Fibroblast of mammary gland (primary cell): ENCODE measurements around the gene ULK3.

Experiments
- DNase-seq: peaks from one replicate; pipeline ENCODE4 v3.0.0-alpha.2; 2010; ENCODE audit warnings: low read depth
- H3K4me3 ChIP-seq: 2 replicates; pipeline ENCODE4 v1.5.1; 2011; ENCODE audit warnings: low read depth, mild to moderate bottlenecking, low read length, moderate library complexity; ENCODE audit not compliant: control insufficient read depth
- CTCF ChIP-seq: conservative IDR thresholded peaks from 2 replicates; pipeline ENCODE4 v1.5.1; 2011; ENCODE audit warnings: low read depth, low read length, inconsistent platforms; ENCODE audit not compliant: control insufficient read depth, insufficient read depth

The ULK3 gene

GRCh38 chr15:74804935-74805334 is 38.0 kb downstream of the ULK3 start:
- no peak for DNase-seq
- no peak for TF ChIP-seq CTCF
- H3K4me3 ChIP-seq = no peak overlapping the region

- no peak overlapping the region for H3K4me3 ChIP-seq
Observed at GRCh38 chr15:74802862-74803447, 40.0 kb downstream of the ULK3 start.

GRCh38 chr15:74802290-74802689 is 40.7 kb downstream of the ULK3 start:
- TF ChIP-seq CTCF = no peak
- H3K4me3 ChIP-seq = no peak overlapping the region
- no peak for DNase-seq

More at GRCh38 chr15:74802862-74803447, 40.0 kb downstream of the ULK3 start:
- TF ChIP-seq CTCF = no peak
- no peak for DNase-seq

- H3K4me3 ChIP-seq = no peak overlapping the region
- no peak for TF ChIP-seq CTCF
- DNase-seq = no peak
Observed at GRCh38 chr15:74801311-74801997, 41.5 kb downstream of the ULK3 start.

GRCh38 chr15:74800559-74801094 is 42.3 kb downstream of the ULK3 start:
- DNase-seq = no peak
- no peak for TF ChIP-seq CTCF
- H3K4me3 ChIP-seq = no peak overlapping the region

- H3K4me3 ChIP-seq = no peak overlapping the region
- peak; percentile 92 for TF ChIP-seq CTCF
- DNase-seq = peak; percentile 66
Observed at GRCh38 chr15:74799856-74800558, 42.9 kb downstream of the ULK3 start.
